GM19452 (cell line): ENCODE results near the gene IFIT5.
"Not testable (repeated sequence)": the region's sequence is repeated elsewhere in the genome, so short reads cannot be mapped to it uniquely, and the experiment has no call there.

Source experiments
- ATAC-seq: cut with Tn5 transposase; IDR thresholded peaks from one replicate; pipeline ENCODE4 v1.9.1; 2021; ENCODE audit not compliant: unreplicated experiment

IFIT5 gene

GRCh38 chr10:89414146-89414878, at the start of gene IFIT5:
Gene IFIT5 (plus strand): TSS chr10:89414568. CDS start chr10:89414799, 231 bp downstream.
- peak; percentile 77 for ATAC-seq

- peak; percentile 83 for ATAC-seq
Observed at GRCh38 chr10:89367529-89367928, 46.8 kb upstream of the IFIT5 start.

GRCh38 chr10:89368129-89368528, 46.2 kb upstream of the IFIT5 start:
- ATAC-seq, result no peak

- no peak for ATAC-seq
Observed at GRCh38 chr10:89369156-89370105, 44.9 kb upstream of the IFIT5 start.

- no peak for ATAC-seq
Observed at GRCh38 chr10:89371079-89371478, 43.3 kb upstream of the IFIT5 start.

- no peak for ATAC-seq
Observed at GRCh38 chr10:89371987-89372386, 42.4 kb upstream of the IFIT5 start.

- no peak for ATAC-seq
Observed at GRCh38 chr10:89373916-89374711, 40.3 kb upstream of the IFIT5 start.

GRCh38 chr10:89374713-89375141, 39.6 kb upstream of the IFIT5 start:
- ATAC-seq, result no peak

GRCh38 chr10:89377705-89378637, 36.4 kb upstream of the IFIT5 start, which contains the start of gene IFIT1B:
Gene IFIT1B (plus strand): TSS chr10:89378056. CDS start chr10:89378136, 80 bp downstream.
- ATAC-seq, result no peak

GRCh38 chr10:89379103-89379502, 35.3 kb upstream of the IFIT5 start:
- no peak for ATAC-seq

- ATAC-seq, result no peak
Observed at GRCh38 chr10:89382757-89383156, 31.6 kb upstream of the IFIT5 start.

GRCh38 chr10:89384474-89385340, 29.7 kb upstream of the IFIT5 start:
- ATAC-seq, result no peak

GRCh38 chr10:89388806-89389205, 25.6 kb upstream of the IFIT5 start:
- ATAC-seq, result no peak

- ATAC-seq, result no peak
Observed at GRCh38 chr10:89389254-89389653, 25.1 kb upstream of the IFIT5 start.

GRCh38 chr10:89390476-89391225, 23.7 kb upstream of the IFIT5 start:
- no peak for ATAC-seq

- not testable (repeated sequence) for ATAC-seq
Observed at GRCh38 chr10:89391226-89391576, 23.2 kb upstream of the IFIT5 start.

GRCh38 chr10:89391907-89392756, 22.2 kb upstream of the IFIT5 start, which contains the start of gene IFIT1:
Gene IFIT1 (plus strand): TSS chr10:89392623. CDS start chr10:89392713, 90 bp downstream.
- ATAC-seq, result peak; percentile 83
